GM10266 (cell line): ENCODE measurements around the gene BCLAF1.

Experiments used
- DNase-seq: peaks from one replicate; pipeline ENCODE4 v3.0.0; 2012; ENCODE audit errors: extremely low spot score
- TF ChIP-seq, protein P1 (sequence below): IDR thresholded peaks from 2 replicates; pipeline ENCODE4 v1.5.1; 2012; ENCODE audit warnings: mild to moderate bottlenecking, low read depth; ENCODE audit not compliant: control insufficient read depth, insufficient read depth; ENCODE audit errors: missing control alignments

BCLAF1 gene

DNA sequence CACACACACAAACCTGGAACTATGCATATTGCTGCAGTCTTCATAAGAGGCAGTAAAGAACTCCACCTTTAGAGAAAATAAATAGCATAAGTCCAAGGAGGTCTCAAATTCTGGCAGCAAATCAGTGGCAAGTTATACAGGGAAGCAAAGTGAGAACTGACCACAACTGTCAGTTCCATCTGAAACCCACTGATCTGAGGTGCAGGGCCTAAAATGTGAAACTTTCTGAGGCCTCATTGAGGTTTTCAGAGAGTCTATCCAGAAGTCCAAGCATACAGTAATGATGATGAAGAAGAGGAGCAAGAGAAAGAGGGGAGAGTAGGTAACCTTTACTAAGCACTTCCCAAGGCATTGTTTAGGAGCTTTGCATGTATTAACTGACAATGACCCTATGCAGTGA is 75.8 kb downstream of the BCLAF1 start:
- TF ChIP-seq, protein P1, sequence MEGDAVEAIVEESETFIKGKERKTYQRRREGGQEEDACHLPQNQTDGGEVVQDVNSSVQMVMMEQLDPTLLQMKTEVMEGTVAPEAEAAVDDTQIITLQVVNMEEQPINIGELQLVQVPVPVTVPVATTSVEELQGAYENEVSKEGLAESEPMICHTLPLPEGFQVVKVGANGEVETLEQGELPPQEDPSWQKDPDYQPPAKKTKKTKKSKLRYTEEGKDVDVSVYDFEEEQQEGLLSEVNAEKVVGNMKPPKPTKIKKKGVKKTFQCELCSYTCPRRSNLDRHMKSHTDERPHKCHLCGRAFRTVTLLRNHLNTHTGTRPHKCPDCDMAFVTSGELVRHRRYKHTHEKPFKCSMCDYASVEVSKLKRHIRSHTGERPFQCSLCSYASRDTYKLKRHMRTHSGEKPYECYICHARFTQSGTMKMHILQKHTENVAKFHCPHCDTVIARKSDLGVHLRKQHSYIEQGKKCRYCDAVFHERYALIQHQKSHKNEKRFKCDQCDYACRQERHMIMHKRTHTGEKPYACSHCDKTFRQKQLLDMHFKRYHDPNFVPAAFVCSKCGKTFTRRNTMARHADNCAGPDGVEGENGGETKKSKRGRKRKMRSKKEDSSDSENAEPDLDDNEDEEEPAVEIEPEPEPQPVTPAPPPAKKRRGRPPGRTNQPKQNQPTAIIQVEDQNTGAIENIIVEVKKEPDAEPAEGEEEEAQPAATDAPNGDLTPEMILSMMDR = no peak
- DNase-seq = no peak

DNA sequence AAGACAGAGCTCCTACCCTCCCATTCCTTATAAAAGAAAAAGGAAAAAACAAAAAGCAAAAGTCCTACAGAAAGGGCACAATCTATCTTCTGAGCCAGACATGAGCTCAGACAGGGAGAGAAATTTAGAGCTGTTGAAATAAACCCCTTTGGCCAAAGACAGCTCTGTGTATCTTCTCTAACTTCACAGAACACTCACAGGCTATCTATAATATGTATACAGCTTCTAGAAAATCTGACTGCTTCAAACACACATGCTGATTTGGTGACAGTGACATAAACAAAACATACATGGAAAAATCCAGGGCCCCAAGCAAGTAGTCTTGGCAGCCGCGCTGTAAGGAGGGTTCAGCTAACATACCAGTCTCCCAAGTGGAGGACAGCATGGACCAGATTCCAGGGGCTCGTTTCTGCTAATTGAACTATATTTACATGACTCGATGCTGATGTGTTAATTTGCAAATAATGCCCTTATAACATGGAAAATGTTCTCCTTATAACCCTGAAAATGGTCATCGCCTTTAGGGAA is 76.6 kb downstream of the BCLAF1 start:
- DNase-seq = no peak
- TF ChIP-seq, protein P1 = no peak

DNA sequence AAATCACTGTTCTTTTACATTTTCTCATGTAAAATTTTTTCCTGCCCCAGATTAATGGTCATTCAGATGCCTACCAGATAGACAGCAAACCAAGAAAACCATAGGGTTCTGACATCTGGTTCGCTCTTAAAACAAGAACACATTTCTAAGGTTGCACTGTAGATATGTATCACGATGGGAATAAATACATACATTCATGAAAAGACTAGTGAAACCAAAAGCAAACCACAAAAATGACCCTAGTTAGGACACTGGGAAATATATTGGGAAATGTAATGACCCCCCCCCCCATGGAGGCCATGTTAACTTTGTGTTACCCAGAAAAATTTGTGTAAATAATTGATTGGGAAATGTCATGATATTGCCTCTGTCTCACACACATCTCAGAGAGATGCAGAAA is 77.0 kb downstream of the BCLAF1 start:
- DNase-seq = no peak
- TF ChIP-seq, protein P1 = no peak

DNA sequence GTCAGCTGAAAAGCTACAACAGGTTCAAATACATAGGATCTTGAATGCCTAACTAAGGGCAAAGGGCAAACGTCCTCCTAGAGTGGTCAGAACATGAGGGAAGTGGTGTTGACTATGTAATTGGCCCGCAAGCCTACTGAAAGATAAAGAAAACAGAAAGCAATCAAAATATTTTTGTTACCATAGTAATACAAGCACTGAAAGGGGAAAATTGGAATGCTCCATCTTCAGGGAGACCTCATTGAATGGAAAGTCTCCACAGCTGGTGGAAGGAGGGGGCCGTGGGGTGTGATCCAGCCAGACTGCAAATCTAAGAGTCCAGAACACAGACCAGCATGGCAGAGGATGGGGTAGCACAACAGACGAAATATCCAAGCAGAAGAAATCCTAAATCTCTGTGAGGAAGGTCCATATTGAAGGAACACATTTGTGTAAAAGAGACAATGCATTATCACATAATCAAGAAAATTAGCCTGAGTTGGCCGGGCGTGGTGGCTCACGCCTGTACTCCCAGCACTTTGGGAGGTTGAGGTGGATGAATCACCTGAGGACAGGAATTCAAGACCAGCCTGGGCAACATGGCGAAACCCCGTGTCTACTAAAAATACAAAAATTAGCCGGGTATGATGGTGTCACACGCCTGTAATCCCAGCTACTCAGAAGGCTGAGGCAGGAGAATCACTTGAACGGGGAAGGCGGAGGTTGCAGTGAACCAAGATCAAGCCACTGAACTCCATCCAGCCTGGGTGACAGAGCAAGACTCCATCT is 79.1 kb downstream of the BCLAF1 start:
- DNase-seq = no peak
- TF ChIP-seq, protein P1 = no peak

DNA sequence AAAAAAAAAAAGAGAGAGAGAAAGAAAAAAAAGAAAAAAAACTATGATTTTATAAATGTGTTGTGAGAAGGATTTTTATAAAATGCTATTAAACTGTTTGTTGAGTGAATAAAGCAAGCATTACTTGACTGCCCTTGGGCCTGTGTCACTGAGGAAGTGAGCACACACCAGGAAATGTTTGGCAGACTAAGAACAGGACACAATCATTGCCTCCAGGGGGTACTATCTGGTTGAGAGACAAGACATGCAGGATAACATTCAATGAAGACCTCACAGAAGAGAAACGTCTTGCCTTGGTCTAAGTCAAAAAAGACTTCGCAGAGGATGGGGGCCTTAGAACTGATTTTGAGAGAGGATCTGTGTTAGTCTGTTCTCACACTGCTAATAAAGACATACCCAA is 80.2 kb downstream of the BCLAF1 start:
- TF ChIP-seq, protein P1 = no peak

DNA sequence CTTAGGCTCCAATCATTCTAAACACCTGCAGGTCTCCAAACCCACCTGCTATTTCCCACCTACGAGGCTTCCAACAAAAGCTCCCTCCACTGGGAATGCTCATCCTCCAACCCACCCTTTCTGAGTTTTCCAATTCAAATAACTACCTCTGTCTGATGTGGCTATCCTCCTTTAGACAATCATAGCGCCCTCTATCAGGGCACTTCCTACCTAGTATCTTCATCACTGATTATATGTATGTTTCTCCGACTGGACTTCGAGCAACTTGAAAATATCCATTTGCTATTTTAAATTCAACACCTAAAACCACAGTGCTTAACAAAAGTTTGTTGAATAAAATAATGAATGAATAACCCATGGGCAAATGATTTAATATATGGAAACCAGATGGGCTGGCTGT is 80.9 kb downstream of the BCLAF1 start:
- TF ChIP-seq, protein P1 = no peak
- DNase-seq = no peak

More for the DNA sequence above, 80.2 kb downstream of the BCLAF1 start:
- no peak for DNase-seq
